ENCODE measurements around the gene FAM168A. TPM values are rescaled to one million over a fixed set of nuclear protein-coding genes. Genes with fewer than 3 reads are reported as not detected.

FAM168A gene
- total and polyA plus RNA-seq, 9 of the 15 experiments (the other 6 are each of a cell fraction or from before 2014, with no cell fraction given): 0.44 to 7.2 (median 2.9) TPM

DNA sequence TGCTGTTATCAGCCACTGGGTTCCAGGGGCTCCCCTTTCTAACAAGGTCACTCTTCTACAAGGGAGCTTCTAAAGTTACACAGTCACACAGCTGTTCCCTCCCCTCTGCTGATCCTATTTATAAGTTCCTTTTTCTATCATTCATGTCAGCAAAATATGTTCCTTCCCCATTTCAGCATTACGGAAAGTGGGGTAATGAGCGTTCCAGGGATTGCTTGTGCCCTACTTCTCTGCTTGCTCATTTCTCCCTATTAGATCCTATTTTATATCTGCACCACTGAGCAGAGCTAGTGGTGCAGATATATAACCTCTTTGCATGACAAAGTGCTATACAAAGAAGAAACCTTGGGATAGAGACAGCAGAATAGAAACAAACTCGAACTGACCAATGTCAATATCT, 25.8 kb upstream of the FAM168A start:
- intact Hi-C loops (cut with micrococcal nuclease): no loop called here
- no peak overlapping the region for H2AFZ ChIP-seq (ENCODE audit: low read depth, low read length)
- no peaks in the 10 kb centered on the region for H3K36me3 ChIP-seq (ENCODE audit: control insufficient read depth, insufficient read depth, low read length)
- CTCF ChIA-PET (ENCODE audit: low intra/inter-chr PET ratio): no interaction called here
- in situ Hi-C loops (cut with MboI): no loop called here
- no peaks in the 10 kb centered on the region for H3K9me3 ChIP-seq (replicated peaks; ENCODE audit: control insufficient read depth, insufficient read depth, low read depth, low read length)
- no peak overlapping the region for H3K4me3 ChIP-seq
- H3K27me3 ChIP-seq (ENCODE audit: control insufficient read depth in 2 of 2, insufficient read depth in 2 of 2, low read length in 2 of 2): peaks cover 5% of the 10 kb centered on the region in 2 experiments; a peak in 3 of 5 replicates
- no peaks in the 10 kb centered on the region for H3K79me2 ChIP-seq (ENCODE audit: control insufficient read depth, insufficient read depth, low read length)
- no peak overlapping the region for H3K27ac ChIP-seq (ENCODE audit: extremely low read depth, low read depth, low read length)
- 5% methylated on average over 3 of the region's 3 CpGs for WGBS (ENCODE audit: insufficient coverage, low coverage, missing lambda C conversion rate)
- no TSS peak for BruUV-seq (replicated peaks)
- H3K4me2 ChIP-seq (ENCODE audit: insufficient read depth, low read length): no peak overlapping the region
- peaks cover 0 to 5% of the 10 kb centered on the region in 2 experiments; a peak in 2 of 5 replicates for H3K4me1 ChIP-seq (replicated peaks in 1 of 2; ENCODE audit: control insufficient read depth in 2 of 2, insufficient read depth in 2 of 2, low read length in 2 of 2)
- no peak overlapping the region for H3K9ac ChIP-seq (ENCODE audit: insufficient read depth in 1 of 2, low read depth in 2 of 2, low read length in 2 of 2)
- FAIRE-seq (no peak), DNase-seq (ENCODE audit: extremely low read depth in 1 of 4, low spot score in 3 of 4) (no peak), ATAC-seq (no peak)
- no peak for TF ChIP-seq CEBPB (tag; IDR thresholded peaks at IDR 0.05)
- TF ChIP-seq, protein P1, sequence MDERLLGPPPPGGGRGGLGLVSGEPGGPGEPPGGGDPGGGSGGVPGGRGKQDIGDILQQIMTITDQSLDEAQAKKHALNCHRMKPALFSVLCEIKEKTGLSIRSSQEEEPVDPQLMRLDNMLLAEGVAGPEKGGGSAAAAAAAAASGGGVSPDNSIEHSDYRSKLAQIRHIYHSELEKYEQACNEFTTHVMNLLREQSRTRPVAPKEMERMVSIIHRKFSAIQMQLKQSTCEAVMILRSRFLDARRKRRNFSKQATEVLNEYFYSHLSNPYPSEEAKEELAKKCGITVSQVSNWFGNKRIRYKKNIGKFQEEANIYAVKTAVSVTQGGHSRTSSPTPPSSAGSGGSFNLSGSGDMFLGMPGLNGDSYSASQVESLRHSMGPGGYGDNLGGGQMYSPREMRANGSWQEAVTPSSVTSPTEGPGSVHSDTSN (CRISPR knock-in tag; IDR thresholded peaks at IDR 0.05; ENCODE audit: low read depth): no peak
- TF ChIP-seq, protein P1 (tag; conservative IDR thresholded peaks at IDR 0.05; ENCODE audit: low read depth): peak; percentile 54
- 0 out of 4 replicates have a peak, but pooled peaks of 1 of the 2 experiments have one; percentile 25 for TF ChIP-seq MAZ (CRISPR knock-in tag; conservative IDR thresholded peaks at IDR 0.05 in 1 of 2, IDR thresholded peaks at IDR 0.05 in 1 of 2)
- peak; percentile 62 for TF ChIP-seq MEIS2 (IDR thresholded peaks at IDR 0.05; ENCODE audit: partially characterized antibody)
- TF ChIP-seq C11orf30 (IDR thresholded peaks at IDR 0.05; ENCODE audit: low read depth): 0 out of 2 replicates have a peak, but pooled peaks have one; percentile 18
- H4K20me1 ChIP-seq (replicated peaks; ENCODE audit: control insufficient read depth, insufficient read depth, low read length): no peaks in the 10 kb centered on the region
- POLR2A ChIA-PET: no interaction called here
- H3K9me1 ChIP-seq (ENCODE audit: control insufficient read depth, insufficient read depth, low read length): no peaks in the 10 kb centered on the region
